Measurements from ENCODE around the gene NELFB. TPM values are rescaled to one million over a fixed set of nuclear protein-coding genes. Genes with fewer than 3 reads are reported as not detected.

The NELFB gene
- total RNA-seq, 1 donor = 43.7 TPM

DNA sequence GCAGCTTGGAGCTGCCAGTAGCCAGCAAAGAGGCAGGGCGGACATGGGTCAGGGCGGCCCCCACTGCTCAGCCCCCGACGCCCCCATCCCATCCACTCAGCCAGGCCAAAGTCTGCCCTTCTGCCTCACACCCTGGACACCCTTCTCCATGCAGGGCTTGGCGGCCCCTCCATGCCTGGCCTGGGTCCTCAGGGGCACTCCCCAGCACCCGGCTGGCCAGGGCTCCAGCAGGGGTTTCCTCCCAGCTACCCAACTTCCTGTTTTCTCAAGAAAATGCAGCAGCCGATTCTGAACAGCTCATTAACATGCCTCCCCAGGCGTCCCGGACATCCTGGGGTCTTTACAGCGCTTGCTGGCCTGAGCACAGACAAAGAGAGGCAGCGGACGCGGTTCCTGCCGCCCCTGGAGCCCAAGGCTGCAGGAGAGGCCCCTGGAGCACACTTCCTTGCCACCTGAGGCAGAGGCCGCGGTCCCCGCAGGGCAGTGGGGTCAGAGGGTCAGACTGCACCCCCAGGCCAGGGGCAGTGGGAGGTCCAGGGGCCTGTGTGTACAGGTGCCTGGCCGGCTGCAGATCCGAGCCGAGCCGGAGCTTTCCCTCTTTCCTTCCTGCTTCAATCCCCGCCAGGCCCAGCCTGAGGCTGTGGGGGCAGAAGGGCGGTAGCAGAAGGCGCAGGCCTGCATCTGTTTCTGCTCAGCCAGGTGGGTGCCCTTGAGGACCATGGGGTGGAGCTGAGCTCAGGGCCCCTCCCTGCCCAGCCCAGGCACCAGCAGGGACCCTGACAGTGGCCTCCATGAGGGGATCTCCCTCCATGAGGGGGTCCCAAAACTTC lies 65.6 kb downstream of the NELFB start:
- TF ChIP-seq, protein P1, sequence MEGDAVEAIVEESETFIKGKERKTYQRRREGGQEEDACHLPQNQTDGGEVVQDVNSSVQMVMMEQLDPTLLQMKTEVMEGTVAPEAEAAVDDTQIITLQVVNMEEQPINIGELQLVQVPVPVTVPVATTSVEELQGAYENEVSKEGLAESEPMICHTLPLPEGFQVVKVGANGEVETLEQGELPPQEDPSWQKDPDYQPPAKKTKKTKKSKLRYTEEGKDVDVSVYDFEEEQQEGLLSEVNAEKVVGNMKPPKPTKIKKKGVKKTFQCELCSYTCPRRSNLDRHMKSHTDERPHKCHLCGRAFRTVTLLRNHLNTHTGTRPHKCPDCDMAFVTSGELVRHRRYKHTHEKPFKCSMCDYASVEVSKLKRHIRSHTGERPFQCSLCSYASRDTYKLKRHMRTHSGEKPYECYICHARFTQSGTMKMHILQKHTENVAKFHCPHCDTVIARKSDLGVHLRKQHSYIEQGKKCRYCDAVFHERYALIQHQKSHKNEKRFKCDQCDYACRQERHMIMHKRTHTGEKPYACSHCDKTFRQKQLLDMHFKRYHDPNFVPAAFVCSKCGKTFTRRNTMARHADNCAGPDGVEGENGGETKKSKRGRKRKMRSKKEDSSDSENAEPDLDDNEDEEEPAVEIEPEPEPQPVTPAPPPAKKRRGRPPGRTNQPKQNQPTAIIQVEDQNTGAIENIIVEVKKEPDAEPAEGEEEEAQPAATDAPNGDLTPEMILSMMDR (IDR thresholded peaks at IDR 0.05; ENCODE audit: insufficient read depth, low read length) = no peak
- H3K4me3 ChIP-seq (ENCODE audit: low read depth, low read length) = no peak overlapping the region
- no peak for DNase-seq (ENCODE audit: low read depth)

DNA sequence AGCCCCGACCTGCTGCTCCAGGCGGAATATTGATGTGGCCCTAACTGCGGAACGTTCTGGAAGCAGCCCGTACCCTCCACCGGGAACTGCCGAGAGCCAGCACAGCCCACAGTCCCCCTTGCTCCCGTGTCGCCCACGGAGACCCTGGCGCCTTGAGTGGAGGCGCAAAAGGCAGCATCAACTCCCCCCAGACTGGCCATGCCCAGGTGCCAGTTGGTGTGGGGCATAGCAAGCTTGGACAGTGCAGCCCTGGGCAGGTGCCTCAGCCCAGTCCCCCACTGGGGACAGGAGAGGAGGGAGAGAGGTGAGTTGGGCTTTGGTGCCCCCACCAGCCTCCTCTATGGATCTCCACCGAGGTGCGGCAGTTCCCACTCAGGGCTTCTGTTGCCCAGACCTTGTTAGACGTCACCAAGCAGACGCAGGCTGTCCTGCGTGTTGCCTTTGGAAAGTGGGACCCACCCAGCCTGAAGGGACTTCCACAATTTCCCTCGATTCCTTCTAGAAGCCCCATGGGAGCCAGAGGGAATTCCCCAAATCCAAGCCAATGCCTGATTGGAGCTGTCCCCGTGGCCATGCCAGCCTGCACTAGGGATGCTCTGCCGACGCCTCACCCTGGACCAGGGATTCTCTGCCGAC lies 66.7 kb downstream of the NELFB start:
- DNase-seq (ENCODE audit: low read depth) = no peak
- H3K4me3 ChIP-seq (ENCODE audit: low read depth, low read length) = no peak overlapping the region
- TF ChIP-seq, protein P1 (IDR thresholded peaks at IDR 0.05; ENCODE audit: insufficient read depth, low read length) = no peak

Other genes with a start within 250 kb of the NELFB start
- 21.0 and 25.0 TPM in 2 replicates for gene ABCA2, start 227.1 kb upstream of the NELFB start, total RNA-seq (ENCODE audit: low replicate concordance)
- not detected in 2 replicates for gene FUT7, start 223.2 kb upstream of the NELFB start, total RNA-seq (ENCODE audit: low replicate concordance)
- 23.8 and 31.6 TPM in 2 replicates for gene NPDC1, start 209.2 kb upstream of the NELFB start, total RNA-seq (ENCODE audit: low replicate concordance)
- gene ENTPD2, start 201.3 kb upstream of the NELFB start, total RNA-seq (ENCODE audit: low replicate concordance) = 0.09 TPM in 1 of 2 replicates, not detected in the other
- 0.41 and 1.5 TPM in 2 replicates for gene SAPCD2, start 184.8 kb upstream of the NELFB start, total RNA-seq (ENCODE audit: low replicate concordance)
- gene UAP1L1, start 177.8 kb upstream of the NELFB start, total RNA-seq (ENCODE audit: low replicate concordance) = 12.7 and 17.7 TPM in 2 replicates
- gene MAN1B1, start 168.3 kb upstream of the NELFB start, total RNA-seq (ENCODE audit: low replicate concordance) = 50.8 and 103 TPM in 2 replicates
- gene DPP7, start 140.6 kb upstream of the NELFB start, total RNA-seq (ENCODE audit: low replicate concordance) = 69.5 and 72.3 TPM in 2 replicates
- gene GRIN1, start 116.2 kb upstream of the NELFB start, total RNA-seq (ENCODE audit: low replicate concordance) = not detected in 2 replicates
- not detected in 2 replicates for gene LRRC26, start 85.3 kb upstream of the NELFB start, total RNA-seq (ENCODE audit: low replicate concordance)
- not detected in 2 replicates for gene TMEM210, start 83.3 kb upstream of the NELFB start, total RNA-seq (ENCODE audit: low replicate concordance)
- 25.7 and 28.0 TPM in 2 replicates for gene ANAPC2, start 66.8 kb upstream of the NELFB start, total RNA-seq (ENCODE audit: low replicate concordance)
- gene SSNA1, start 66.7 kb upstream of the NELFB start, total RNA-seq (ENCODE audit: low replicate concordance) = 43.5 and 51.5 TPM in 2 replicates
- gene TPRN, start 54.6 kb upstream of the NELFB start, total RNA-seq (ENCODE audit: low replicate concordance) = 8.0 and 10.5 TPM in 2 replicates
- 32.3 and 34.7 TPM in 2 replicates for gene TMEM203, start 49.7 kb upstream of the NELFB start, total RNA-seq (ENCODE audit: low replicate concordance)
- gene NDOR1, start 49.6 kb upstream of the NELFB start, total RNA-seq (ENCODE audit: low replicate concordance) = 8.5 and 8.6 TPM in 2 replicates
- gene RNF208, start 33.1 kb upstream of the NELFB start, total RNA-seq (ENCODE audit: low replicate concordance) = 0.45 TPM in 1 of 2 replicates, not detected in the other
- 0.36 and 0.49 TPM in 2 replicates for gene CYSRT1, start 30.2 kb upstream of the NELFB start, total RNA-seq (ENCODE audit: low replicate concordance)
- 0.09 TPM in 1 of 2 replicates, not detected in the other for gene RNF224, start 27.8 kb upstream of the NELFB start, total RNA-seq (ENCODE audit: low replicate concordance)
- gene SLC34A3, start 24.4 kb upstream of the NELFB start, total RNA-seq (ENCODE audit: low replicate concordance) = not detected in 2 replicates
- 21.8 and 195 TPM in 2 replicates for gene TUBB4B, start 14.0 kb upstream of the NELFB start, total RNA-seq (ENCODE audit: low replicate concordance)
- gene STPG3, start 4.0 kb upstream of the NELFB start, total RNA-seq (ENCODE audit: low replicate concordance) = not detected in 2 replicates
- gene TOR4A, start 22.4 kb downstream of the NELFB start, total RNA-seq (ENCODE audit: low replicate concordance) = 12.6 and 31.3 TPM in 2 replicates
- 0.09 TPM in 1 of 2 replicates, not detected in the other for gene NRARP, start 46.9 kb downstream of the NELFB start, total RNA-seq (ENCODE audit: low replicate concordance)
- 5.2 and 14.3 TPM in 2 replicates for gene EXD3, start 167.8 kb downstream of the NELFB start, total RNA-seq (ENCODE audit: low replicate concordance)
- gene NOXA1, start 168.1 kb downstream of the NELFB start, total RNA-seq (ENCODE audit: low replicate concordance) = 0.36 and 0.74 TPM in 2 replicates
- gene ENTPD8, start 186.0 kb downstream of the NELFB start, total RNA-seq (ENCODE audit: low replicate concordance) = not detected in 2 replicates
- 29.1 and 29.6 TPM in 2 replicates for gene NSMF, start 204.0 kb downstream of the NELFB start, total RNA-seq (ENCODE audit: low replicate concordance)